Measurements from ENCODE around the gene CHORDC1. TPM values are rescaled to one million over a fixed set of nuclear protein-coding genes. Genes with fewer than 3 reads are reported as not detected.
"Not testable (repeated sequence)": the region's sequence is repeated elsewhere in the genome, so short reads cannot be mapped to it uniquely, and the experiment has no call there.

CHORDC1 gene
- total RNA-seq, 1 experiment from 2014 or later = 39.9 TPM

- H3K27ac ChIP-seq = no peak overlapping the region
- no peak for DNase-seq
- no peaks in the 10 kb centered on the region for H3K4me1 ChIP-seq
Observed at GRCh38 chr11:90229791-90230190, 6.9 kb upstream of the CHORDC1 start.

DNA sequence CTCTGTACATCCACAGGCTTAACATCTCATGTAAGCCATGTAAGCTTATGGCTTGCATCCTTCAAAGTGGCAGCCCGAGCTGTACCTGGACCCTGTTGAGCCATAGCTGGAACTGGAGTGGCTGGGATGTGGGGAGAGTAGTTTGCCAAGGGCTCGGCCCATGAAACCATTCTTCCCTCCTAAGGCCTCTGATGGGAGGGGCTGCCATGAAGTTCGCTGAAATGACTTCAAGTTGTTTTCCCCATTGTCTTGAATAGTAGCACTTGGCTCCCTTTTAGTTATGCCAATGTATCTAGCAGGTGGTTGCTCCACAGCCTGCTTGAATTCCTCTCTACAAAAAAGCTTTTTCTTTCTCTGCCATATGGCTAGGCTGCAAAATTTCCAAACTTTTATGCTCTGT, 5.2 kb upstream of the CHORDC1 start:
- no peak overlapping the region for H3K27ac ChIP-seq
- no peak for DNase-seq
- H3K9me3 ChIP-seq (replicated peaks) = no peaks in the 10 kb centered on the region
- 0 out of 2 replicates have a peak, but pooled peaks cover 4% of the 10 kb centered on the region for H3K4me1 ChIP-seq
- no peaks in the 10 kb centered on the region for H3K36me3 ChIP-seq
- no peak overlapping the region for H3K4me3 ChIP-seq
- no peaks in the 10 kb centered on the region for H3K27me3 ChIP-seq

More at GRCh38 chr11:90229791-90230190, 6.9 kb upstream of the CHORDC1 start:
- H3K4me3 ChIP-seq = no peak overlapping the region
- no peaks in the 10 kb centered on the region for H3K36me3 ChIP-seq
- H3K9me3 ChIP-seq (replicated peaks) = no peaks in the 10 kb centered on the region
- H3K27me3 ChIP-seq = no peaks in the 10 kb centered on the region; the same call in 1 of the 2 replicates

- H3K27ac ChIP-seq = peak overlapping the region; percentile 63
- H3K36me3 ChIP-seq = 0 out of 2 replicates have a peak, but pooled peaks cover 2% of the 10 kb centered on the region
- no peak for DNase-seq
- peak overlapping the region; percentile 83 for H3K4me3 ChIP-seq
- H3K4me1 ChIP-seq = 0 out of 2 replicates have a peak, but pooled peaks cover 4% of the 10 kb centered on the region
- H3K27me3 ChIP-seq = no peaks in the 10 kb centered on the region
- no peaks in the 10 kb centered on the region for H3K9me3 ChIP-seq (replicated peaks)
Observed at GRCh38 chr11:90223248-90223585, 368 bp upstream of the CHORDC1 start.

DNA sequence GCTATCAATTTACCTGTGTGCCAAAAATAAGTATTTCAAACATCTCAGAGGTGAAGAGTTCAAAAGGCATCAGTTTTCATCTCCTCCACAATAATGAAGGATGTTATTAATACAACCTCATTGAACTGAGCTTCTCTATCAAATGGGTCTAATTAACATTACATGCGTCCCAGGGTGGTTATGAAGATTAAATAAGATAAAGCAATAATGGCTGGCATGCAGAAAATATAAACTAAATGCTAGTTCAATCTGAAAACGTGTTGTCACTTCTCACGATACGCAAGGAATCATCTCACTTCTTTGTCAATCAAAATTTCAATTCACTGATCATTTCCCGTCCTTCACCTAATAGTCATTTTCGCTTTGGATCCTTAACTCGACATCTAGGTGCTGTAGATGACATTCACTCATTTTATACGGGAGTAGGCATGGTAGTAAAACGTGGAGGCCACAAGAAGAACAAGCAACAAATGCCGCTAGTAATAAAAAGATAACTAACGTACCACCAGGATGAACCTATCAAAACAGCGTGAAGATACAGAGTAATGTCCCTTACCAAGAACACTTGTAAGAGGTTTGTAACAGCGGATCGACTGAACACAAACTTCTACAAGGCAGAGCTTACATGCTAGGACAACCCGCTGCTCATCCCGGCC, 918 bp downstream of the CHORDC1 start:
- H3K36me3 ChIP-seq = peaks cover 8% of the 10 kb centered on the region; the same call in 1 of the 2 replicates
- H3K27ac ChIP-seq = peak overlapping the region; percentile 63
- no peaks in the 10 kb centered on the region for H3K27me3 ChIP-seq
- 0 out of 2 replicates have a peak, but pooled peaks cover 4% of the 10 kb centered on the region for H3K4me1 ChIP-seq
- peak overlapping the region; percentile 83 for H3K4me3 ChIP-seq
- H3K9me3 ChIP-seq (replicated peaks) = no peaks in the 10 kb centered on the region
- no peak for DNase-seq

DNA sequence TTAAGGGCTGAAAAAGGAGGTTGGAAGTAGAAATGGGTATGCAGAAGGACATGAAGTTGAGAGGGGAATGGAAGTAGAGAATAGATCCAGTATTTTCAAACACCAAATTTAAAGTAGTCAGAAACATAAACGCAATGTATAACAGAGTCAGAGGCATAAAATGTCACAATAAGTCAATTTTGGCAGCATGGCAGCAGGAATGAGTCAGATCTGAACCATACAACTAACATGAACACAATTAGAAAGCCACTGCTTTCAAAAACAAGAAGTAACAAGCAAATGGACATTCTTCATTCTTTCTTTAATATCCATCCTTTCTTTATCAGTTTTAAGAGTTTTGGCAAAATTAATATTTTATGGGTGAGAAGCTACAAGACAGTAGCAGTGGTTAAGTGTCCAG, 2.5 kb downstream of the CHORDC1 start:
- H3K4me3 ChIP-seq = no peak overlapping the region
- no peak for DNase-seq
- no peaks in the 10 kb centered on the region for H3K9me3 ChIP-seq (replicated peaks)
- H3K4me1 ChIP-seq = 0 out of 2 replicates have a peak, but pooled peaks cover 4% of the 10 kb centered on the region
- peaks cover 19% of the 10 kb centered on the region for H3K36me3 ChIP-seq
- H3K27me3 ChIP-seq = no peaks in the 10 kb centered on the region
- no peak overlapping the region for H3K27ac ChIP-seq

GRCh38 chr11:90219438-90219837, 3.4 kb downstream of the CHORDC1 start:
- no peak for DNase-seq
- H3K27ac ChIP-seq = no peak overlapping the region
- H3K36me3 ChIP-seq = peaks cover 20% of the 10 kb centered on the region
- no peaks in the 10 kb centered on the region for H3K27me3 ChIP-seq
- H3K4me1 ChIP-seq = 0 out of 2 replicates have a peak, but pooled peaks cover 4% of the 10 kb centered on the region
- H3K4me3 ChIP-seq = no peak overlapping the region
- H3K9me3 ChIP-seq (replicated peaks) = no peaks in the 10 kb centered on the region

- no peak overlapping the region for H3K4me3 ChIP-seq
- no peaks in the 10 kb centered on the region for H3K4me1 ChIP-seq
- no peak for DNase-seq
- no peak overlapping the region for H3K27ac ChIP-seq
- no peaks in the 10 kb centered on the region for H3K9me3 ChIP-seq (replicated peaks)
- no peaks in the 10 kb centered on the region for H3K27me3 ChIP-seq
- peaks cover 28% of the 10 kb centered on the region for H3K36me3 ChIP-seq
Observed at GRCh38 chr11:90218606-90219005, 4.2 kb downstream of the CHORDC1 start.

- Histone ChIP-seq H3K4me3 (no peak overlapping the region), H3K27ac (no peak overlapping the region), H3K36me3 (peaks cover 45% of the 10 kb centered on the region), H3K27me3 (no peaks in the 10 kb centered on the region), H3K9me3 (replicated peaks) (no peaks in the 10 kb centered on the region), H3K4me1 (no peaks in the 10 kb centered on the region)
- no peak for DNase-seq
Observed at GRCh38 chr11:90216611-90217010, 6.2 kb downstream of the CHORDC1 start.

DNA sequence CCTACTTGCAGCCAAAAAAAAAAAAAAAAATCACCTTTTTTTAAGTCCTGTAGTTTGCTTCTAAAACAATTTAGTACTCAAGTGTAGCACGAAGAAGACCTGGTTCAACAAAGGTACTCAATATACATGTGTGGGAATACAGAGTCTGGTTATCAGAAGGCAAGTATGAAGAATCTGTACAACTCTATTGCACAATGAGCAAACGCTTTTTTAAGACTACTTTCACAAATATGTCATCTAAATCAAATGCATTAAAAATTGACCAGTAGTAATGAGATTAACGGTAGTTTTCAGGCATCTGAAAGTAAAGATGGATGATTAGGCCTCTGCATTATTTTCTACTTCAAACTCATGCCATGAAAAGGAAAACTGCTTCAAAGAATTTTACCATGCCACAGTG, 9.5 kb downstream of the CHORDC1 start:
- Histone ChIP-seq H3K4me1 (no peaks in the 10 kb centered on the region), H3K27ac (no peak overlapping the region), H3K4me3 (no peak overlapping the region), H3K27me3 (no peaks in the 10 kb centered on the region), H3K9me3 (replicated peaks) (no peaks in the 10 kb centered on the region), H3K36me3 (peaks cover 69% of the 10 kb centered on the region)
- DNase-seq = no peak

DNA sequence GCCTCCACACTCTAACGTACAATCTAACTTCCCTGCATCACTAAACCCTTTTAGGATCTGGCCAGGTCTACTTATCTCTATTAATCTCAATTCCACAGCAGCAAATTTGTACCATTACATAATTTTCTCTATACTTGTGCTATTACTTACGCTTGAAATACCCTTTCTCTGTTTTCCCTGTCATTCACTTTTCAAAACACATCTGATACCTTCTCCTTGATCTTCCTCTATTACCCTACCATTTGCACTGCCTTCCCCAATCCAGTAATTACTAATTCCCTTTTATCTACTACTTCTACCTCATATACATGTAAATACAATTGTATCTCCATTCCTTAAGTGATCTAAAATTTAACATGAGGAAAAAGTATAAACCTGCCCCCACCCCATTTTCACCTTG, 14.0 kb downstream of the CHORDC1 start:
- peaks cover 73% of the 10 kb centered on the region for H3K36me3 ChIP-seq

DNA sequence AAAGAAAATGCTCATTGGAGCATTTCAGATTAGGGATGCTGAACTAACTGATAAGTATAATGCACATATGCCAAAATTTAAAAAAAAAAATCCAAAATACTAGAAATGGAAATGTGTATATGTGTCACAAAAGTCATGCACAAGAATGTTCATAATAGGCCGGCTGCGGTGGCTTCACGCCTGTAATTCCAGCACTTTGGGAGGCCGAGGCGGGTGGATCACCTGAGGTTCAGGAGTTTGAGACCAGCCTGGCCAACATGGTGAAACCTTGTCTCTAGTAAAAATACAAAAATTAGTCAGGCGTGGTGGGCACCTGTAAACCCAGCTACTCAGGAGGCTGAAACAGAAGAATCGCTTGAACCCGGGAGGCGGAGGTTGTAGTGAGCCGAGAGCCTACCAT, 14.9 kb downstream of the CHORDC1 start:
- not testable (repeated sequence) for H3K4me3 ChIP-seq; H3K9me3 ChIP-seq (replicated peaks); H3K27ac ChIP-seq; H3K27me3 ChIP-seq; H3K4me1 ChIP-seq; DNase-seq
- H3K36me3 ChIP-seq = peaks cover 71% of the 10 kb centered on the region

More for the DNA sequence above, 14.0 kb downstream of the CHORDC1 start:
- Histone ChIP-seq H3K4me1 (no peaks in the 10 kb centered on the region), H3K9me3 (replicated peaks) (no peaks in the 10 kb centered on the region), H3K27me3 (no peaks in the 10 kb centered on the region), H3K27ac (no peak overlapping the region), H3K4me3 (no peak overlapping the region)
- no peak for DNase-seq

GRCh38 chr11:90204832-90205646, 17.8 kb downstream of the CHORDC1 start:
- H3K27ac ChIP-seq = no peak overlapping the region
- no peaks in the 10 kb centered on the region for H3K4me1 ChIP-seq
- H3K9me3 ChIP-seq (replicated peaks) = no peaks in the 10 kb centered on the region
- H3K4me3 ChIP-seq = no peak overlapping the region
- H3K36me3 ChIP-seq = peaks cover 54% of the 10 kb centered on the region
- DNase-seq = peak in 1 of 2 experiments; percentile 64
- H3K27me3 ChIP-seq = no peaks in the 10 kb centered on the region

DNA sequence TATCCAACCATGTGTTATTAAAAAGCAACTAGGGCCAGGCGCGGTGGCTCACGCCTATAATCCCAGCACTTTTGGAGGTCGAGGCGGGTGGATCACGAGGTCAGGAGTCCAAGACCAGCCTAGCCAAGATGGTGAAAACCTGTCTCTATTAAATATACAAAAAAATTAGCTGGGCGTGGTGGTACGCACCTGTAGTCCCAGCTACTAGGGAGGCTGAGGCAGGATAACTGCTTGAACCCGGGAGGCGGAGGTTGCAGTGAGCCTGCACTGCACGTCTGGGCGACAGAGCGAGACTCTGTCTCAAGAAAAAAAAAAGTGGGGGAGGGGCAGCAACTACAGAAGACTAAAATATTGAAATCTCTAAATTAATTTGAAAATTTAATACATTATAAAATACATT, 18.4 kb downstream of the CHORDC1 start:
- Histone ChIP-seq H3K4me3 (no peak overlapping the region), H3K9me3 (replicated peaks) (no peaks in the 10 kb centered on the region), H3K27ac (no peak overlapping the region), H3K36me3 (peaks cover 48% of the 10 kb centered on the region), H3K27me3 (no peaks in the 10 kb centered on the region), H3K4me1 (no peaks in the 10 kb centered on the region)
- no peak for DNase-seq

DNA sequence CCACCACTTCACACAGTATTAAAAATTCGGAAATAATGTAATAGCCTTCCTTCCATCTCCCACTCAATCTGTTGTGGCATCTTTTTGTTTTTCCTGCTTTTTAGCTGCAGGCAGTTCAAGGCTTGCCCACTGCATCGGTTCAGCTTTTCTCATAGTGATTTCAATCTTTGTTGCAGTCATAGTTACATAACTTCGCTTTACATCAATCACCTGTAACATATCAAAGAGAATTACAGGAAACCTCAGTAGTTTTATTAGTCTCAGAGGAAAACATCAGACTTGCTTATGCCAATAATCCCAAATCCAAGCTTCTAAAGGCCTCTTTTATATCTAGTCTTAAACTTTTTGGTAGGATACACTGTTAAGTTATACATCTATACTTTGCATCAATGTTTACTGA, 20.5 kb downstream of the CHORDC1 start:
- no peaks in the 10 kb centered on the region for H3K9me3 ChIP-seq (replicated peaks)
- H3K4me1 ChIP-seq = no peaks in the 10 kb centered on the region
- no peak for DNase-seq
- H3K36me3 ChIP-seq = peaks cover 39% of the 10 kb centered on the region
- H3K4me3 ChIP-seq = no peak overlapping the region
- H3K27me3 ChIP-seq = no peaks in the 10 kb centered on the region
- H3K27ac ChIP-seq = no peak overlapping the region

DNA sequence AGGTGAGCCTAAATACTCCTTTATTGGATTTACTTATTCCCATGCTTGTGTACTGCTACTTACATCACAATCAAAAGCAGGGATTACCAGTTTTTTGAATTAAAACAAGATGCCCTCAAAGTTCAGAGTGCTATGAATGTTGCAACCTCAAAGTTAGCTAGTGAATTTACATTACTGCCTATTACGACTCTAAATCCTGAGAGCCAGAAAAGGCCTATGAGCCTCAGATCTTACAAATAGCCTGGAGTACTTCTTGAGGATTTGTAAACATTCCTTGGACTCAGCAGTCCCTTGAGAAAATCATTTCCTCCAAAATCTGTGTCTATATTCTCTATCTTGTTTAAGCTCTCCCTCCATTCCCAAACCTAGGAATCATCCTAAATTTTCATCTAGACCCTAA, 25.5 kb downstream of the CHORDC1 start:
- Histone ChIP-seq H3K4me3 (no peak overlapping the region), H3K27me3 (no peaks in the 10 kb centered on the region), H3K4me1 (no peaks in the 10 kb centered on the region), H3K9me3 (replicated peaks) (no peaks in the 10 kb centered on the region), H3K36me3 (peaks cover 2% of the 10 kb centered on the region; the same call in 1 of the 2 replicates), H3K27ac (no peak overlapping the region)
- DNase-seq = no peak

All from SJCRH30 (cell line).